Gastroesophageal sphincter (tissue), 3 donors: ENCODE data around the gene SUCLG2.

Source experiments
- CTCF ChIP-seq, 4 experiments: fragments of 200-600 bp in 2 of 4; fragments of 450-650 bp in 2 of 4; sonication (generic) in 1 of 4; IDR thresholded peaks; one replicate each; pipeline ENCODE4 v1.5.1; 2017 to 2019; ENCODE audit warnings: antibody characterized with exemption in 4 of 4, mild to moderate bottlenecking in 2 of 4, moderate library complexity in 2 of 4
- EP300 ChIP-seq: sonication (generic); formaldehyde crosslinking; IDR thresholded peaks from one replicate; pipeline ENCODE4 v1.6.1; 2017; ENCODE audit warnings: antibody characterized with exemption, mild to moderate bottlenecking
- POLR2AphosphoS5 ChIP-seq: sonication (generic); formaldehyde crosslinking; IDR thresholded peaks from one replicate; pipeline ENCODE4 v1.6.1; 2017; ENCODE audit warnings: antibody characterized with exemption

DNA sequence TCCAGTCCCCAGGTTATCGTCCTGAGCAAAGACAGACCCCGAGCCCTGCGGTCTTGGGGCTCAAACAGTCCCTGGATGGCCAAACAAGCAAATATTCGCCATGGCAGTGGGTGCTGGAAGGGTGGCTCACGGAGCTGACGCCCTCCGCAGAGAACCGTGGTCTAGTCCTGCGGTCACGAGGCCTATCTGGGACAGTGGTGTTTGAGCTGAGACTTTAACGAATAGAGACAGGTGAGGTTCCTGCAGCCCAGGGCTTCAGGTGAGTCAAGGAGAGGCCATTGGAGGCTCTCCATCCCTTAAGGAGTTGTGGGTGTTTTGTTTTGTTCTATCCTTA, 399 bp upstream of the SUCLG2 start:
- TF ChIP-seq CTCF (IDR thresholded peaks at IDR 0.05) (no peak), POLR2AphosphoS5 (no peak), EP300 (no peak)
